ENCODE measurements around the gene KIF22. TPM values are rescaled to one million over a fixed set of nuclear protein-coding genes. Genes with fewer than 3 reads are reported as not detected.

The KIF22 gene
- 20.0 and 23.0 TPM in 2 replicates for total RNA-seq
- long read RNA-seq, transcript KIF22-201 (14 exons, 2,113 nt), result major isoform, 87 of 99 reads
- long read RNA-seq, partial matches to known transcripts, result 4 of 99 reads
- long read RNA-seq, other reads (novel, unspliced or antisense), result 8 of 99 reads

GRCh38 chr16:29790183-29790948 is at the start of gene KIF22:
Gene KIF22 (plus strand): TSS chr16:29790751. CDS start chr16:29790760, 9 bp downstream.
- peak within 1 kb of the TSS; percentile 97 for H3K27ac Mint-ChIP-seq (ENCODE audit: unreplicated experiment)
- no peaks in the 10 kb centered on the region for H3K36me3 Mint-ChIP-seq (ENCODE audit: unreplicated experiment)

GRCh38 chr16:29742683-29743275 is 47.8 kb upstream of the KIF22 start:
- no peak overlapping the region for H3K27ac Mint-ChIP-seq (ENCODE audit: unreplicated experiment)
- no peaks in the 10 kb centered on the region for H3K4me1 Mint-ChIP-seq (ENCODE audit: unreplicated experiment)
- no peaks in the 10 kb centered on the region for H3K36me3 Mint-ChIP-seq (ENCODE audit: unreplicated experiment)
- H3K4me3 Mint-ChIP-seq (ENCODE audit: unreplicated experiment), result no peak overlapping the region
- TF ChIP-seq CTCF (IDR thresholded peaks at IDR 0.05), result no peak
- no peaks in the 10 kb centered on the region for H3K9me3 Mint-ChIP-seq (ENCODE audit: unreplicated experiment)
- no peak for DNase-seq (ENCODE audit: extremely low spot score, unreplicated experiment)
- H3K27me3 Mint-ChIP-seq (ENCODE audit: unreplicated experiment), result peaks cover 35% of the 10 kb centered on the region

More at GRCh38 chr16:29790183-29790948, at the start of gene KIF22:
- no peaks in the 10 kb centered on the region for H3K27me3 Mint-ChIP-seq (ENCODE audit: unreplicated experiment)
- TF ChIP-seq CTCF (IDR thresholded peaks at IDR 0.05), result peak; percentile 77
- DNase-seq (ENCODE audit: extremely low spot score, unreplicated experiment), result peak; percentile 100
- peak within 1 kb of the TSS; percentile 100 for H3K4me3 Mint-ChIP-seq (ENCODE audit: unreplicated experiment)
- H3K9me3 Mint-ChIP-seq (ENCODE audit: unreplicated experiment), result no peaks in the 10 kb centered on the region
- H3K4me1 Mint-ChIP-seq (ENCODE audit: unreplicated experiment), result peaks cover 30% of the 10 kb centered on the region

GRCh38 chr16:29743475-29743826 is 47.1 kb upstream of the KIF22 start:
- Mint-ChIP-seq H3K36me3 (ENCODE audit: unreplicated experiment) (no peaks in the 10 kb centered on the region), H3K9me3 (ENCODE audit: unreplicated experiment) (no peaks in the 10 kb centered on the region), H3K4me1 (ENCODE audit: unreplicated experiment) (no peaks in the 10 kb centered on the region), H3K4me3 (ENCODE audit: unreplicated experiment) (no peak overlapping the region), H3K27me3 (ENCODE audit: unreplicated experiment) (peaks cover 28% of the 10 kb centered on the region), H3K27ac (ENCODE audit: unreplicated experiment) (no peak overlapping the region)
- TF ChIP-seq CTCF (IDR thresholded peaks at IDR 0.05), result no peak
- no peak for DNase-seq (ENCODE audit: extremely low spot score, unreplicated experiment)

- Mint-ChIP-seq H3K27me3 (ENCODE audit: unreplicated experiment) (peaks cover 27% of the 10 kb centered on the region), H3K4me3 (ENCODE audit: unreplicated experiment) (no peak overlapping the region), H3K27ac (ENCODE audit: unreplicated experiment) (no peak overlapping the region), H3K36me3 (ENCODE audit: unreplicated experiment) (no peaks in the 10 kb centered on the region), H3K9me3 (ENCODE audit: unreplicated experiment) (no peaks in the 10 kb centered on the region), H3K4me1 (ENCODE audit: unreplicated experiment) (no peaks in the 10 kb centered on the region)
- DNase-seq (ENCODE audit: extremely low spot score, unreplicated experiment), result no peak
- TF ChIP-seq CTCF (IDR thresholded peaks at IDR 0.05), result no peak
Observed at GRCh38 chr16:29743827-29744531, 46.6 kb upstream of the KIF22 start.
